Loucy (cell line): ENCODE measurements around the gene ZBTB24.

Source experiments
- H2AFZ ChIP-seq: fragments of 200-600 bp; sonication (generic); 2 replicates; pipeline ENCODE4 v1.6.0; 2016; ENCODE audit warnings: antibody characterized with exemption, mild to moderate bottlenecking, low read length, moderate library complexity
- H3F3A ChIP-seq: fragments of 200-600 bp; 2 replicates; pipeline ENCODE4 v1.6.0; 2016; ENCODE audit warnings: antibody characterized with exemption, low read depth, mild to moderate bottlenecking
- H3K27me3 ChIP-seq: fragments of 200-600 bp; sonication (generic); 2 replicates; pipeline ENCODE4 v1.6.1; 2014; ENCODE audit warnings: low read length, mild to moderate bottlenecking; ENCODE audit not compliant: insufficient read depth, poor library complexity, severe bottlenecking
- H3K36me3 ChIP-seq: fragments of 200-600 bp; sonication (generic); 2 replicates; pipeline ENCODE4 v1.6.1; 2016; ENCODE audit warnings: low read length; ENCODE audit not compliant: insufficient read depth
- H3K4me1 ChIP-seq: fragments of 200-600 bp; sonication (generic); 2 replicates; pipeline ENCODE4 v1.5.1; 2014; ENCODE audit warnings: low read length, mild to moderate bottlenecking; ENCODE audit not compliant: insufficient read depth, poor library complexity, severe bottlenecking
- H3K4me2 ChIP-seq: fragments of 200-600 bp; sonication (generic); 2 replicates; pipeline ENCODE4 v1.6.0; 2014; ENCODE audit warnings: antibody characterized with exemption, low read length, low read depth, mild to moderate bottlenecking; ENCODE audit not compliant: poor library complexity, severe bottlenecking
- H3K4me3 ChIP-seq: fragments of 200-600 bp; sonication (generic); 2 replicates; pipeline ENCODE4 v1.5.1; 2014; ENCODE audit warnings: low read length, mild to moderate bottlenecking, mixed read lengths; ENCODE audit not compliant: poor library complexity, severe bottlenecking
- H3K79me2 ChIP-seq: fragments of 200-600 bp; sonication (generic); 2 replicates; pipeline ENCODE4 v1.6.1; 2014; ENCODE audit warnings: low read length; ENCODE audit not compliant: insufficient read depth
- H3K9ac ChIP-seq: fragments of 200-600 bp; sonication (generic); 2 replicates; pipeline ENCODE4 v1.6.0; 2014; ENCODE audit warnings: mild to moderate bottlenecking, low read depth, low read length, moderate library complexity; ENCODE audit not compliant: poor library complexity, severe bottlenecking
- H3K9me2 ChIP-seq: fragments of 200-600 bp; sonication (generic); replicated peaks from 2 replicates; pipeline ENCODE4 v1.6.1; 2016; ENCODE audit warnings: low read depth, low read length, mixed read lengths
- H3K9me3 ChIP-seq: fragments of 200-600 bp; sonication (generic); 2 replicates; pipeline ENCODE4 v1.6.1; 2014; ENCODE audit warnings: mild to moderate bottlenecking, antibody characterized with exemption, low read length, low read depth; ENCODE audit not compliant: insufficient read depth
- H4K20me1 ChIP-seq: fragments of 200-600 bp; sonication (generic); 2 replicates; pipeline ENCODE4 v1.6.0; 2014; ENCODE audit warnings: antibody characterized with exemption, low read length, mild to moderate bottlenecking; ENCODE audit not compliant: insufficient read depth, poor library complexity, severe bottlenecking
- EZH2phosphoT487 ChIP-seq: fragments of 200-600 bp; IDR thresholded peaks from 2 replicates; pipeline ENCODE4 v1.6.1; 2018; ENCODE audit warnings: antibody characterized with exemption, mild to moderate bottlenecking, moderate library complexity, borderline replicate concordance
- TF ChIP-seq, protein P1 (sequence below): fragments of 200-600 bp; sonication (generic); conservative IDR thresholded peaks from 2 replicates; pipeline ENCODE4 v1.5.1; 2014; ENCODE audit warnings: mild to moderate bottlenecking, antibody characterized with exemption, low read length

ZBTB24 gene

GRCh38 chr6:109474995-109475394 is 8.0 kb downstream of the ZBTB24 start:
- H3K36me3 ChIP-seq = peaks cover 41% of the 10 kb centered on the region; the same call in 1 of the 2 replicates

DNA sequence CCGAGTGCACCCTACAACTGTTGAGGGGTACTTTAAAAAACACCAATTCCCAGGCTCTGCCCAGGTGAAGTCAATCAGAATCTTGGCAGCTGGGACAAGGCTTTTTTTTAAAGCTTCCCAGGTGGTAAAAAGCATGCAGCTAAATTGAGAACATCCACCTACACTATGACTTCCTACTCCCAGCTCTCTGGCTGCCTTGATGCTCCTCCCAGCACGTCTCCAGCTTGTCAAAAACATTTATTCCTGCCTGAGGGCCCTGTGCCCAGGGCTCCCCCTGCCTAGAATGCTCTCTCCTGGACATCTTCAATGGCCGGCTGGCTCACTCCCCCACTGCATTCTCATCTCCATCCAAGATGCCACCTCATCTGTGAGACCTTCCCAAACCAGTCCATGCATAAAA is 9.9 kb downstream of the ZBTB24 start:
- no peaks in the 10 kb centered on the region for H3K9me3 ChIP-seq
- peaks cover 46% of the 10 kb centered on the region; the same call in 1 of the 2 replicates for H3K36me3 ChIP-seq
- H3F3A ChIP-seq = no peaks in the 10 kb centered on the region
- TF ChIP-seq, protein P1, sequence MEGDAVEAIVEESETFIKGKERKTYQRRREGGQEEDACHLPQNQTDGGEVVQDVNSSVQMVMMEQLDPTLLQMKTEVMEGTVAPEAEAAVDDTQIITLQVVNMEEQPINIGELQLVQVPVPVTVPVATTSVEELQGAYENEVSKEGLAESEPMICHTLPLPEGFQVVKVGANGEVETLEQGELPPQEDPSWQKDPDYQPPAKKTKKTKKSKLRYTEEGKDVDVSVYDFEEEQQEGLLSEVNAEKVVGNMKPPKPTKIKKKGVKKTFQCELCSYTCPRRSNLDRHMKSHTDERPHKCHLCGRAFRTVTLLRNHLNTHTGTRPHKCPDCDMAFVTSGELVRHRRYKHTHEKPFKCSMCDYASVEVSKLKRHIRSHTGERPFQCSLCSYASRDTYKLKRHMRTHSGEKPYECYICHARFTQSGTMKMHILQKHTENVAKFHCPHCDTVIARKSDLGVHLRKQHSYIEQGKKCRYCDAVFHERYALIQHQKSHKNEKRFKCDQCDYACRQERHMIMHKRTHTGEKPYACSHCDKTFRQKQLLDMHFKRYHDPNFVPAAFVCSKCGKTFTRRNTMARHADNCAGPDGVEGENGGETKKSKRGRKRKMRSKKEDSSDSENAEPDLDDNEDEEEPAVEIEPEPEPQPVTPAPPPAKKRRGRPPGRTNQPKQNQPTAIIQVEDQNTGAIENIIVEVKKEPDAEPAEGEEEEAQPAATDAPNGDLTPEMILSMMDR = no peak
- no peak for TF ChIP-seq EZH2phosphoT487
- H3K4me3 ChIP-seq = no peak overlapping the region
- no peaks in the 10 kb centered on the region for H3K27me3 ChIP-seq
- no peak overlapping the region for H3K9ac ChIP-seq
- H4K20me1 ChIP-seq = peaks cover 20% of the 10 kb centered on the region
- H3K9me2 ChIP-seq = no peaks in the 10 kb centered on the region
- H2AFZ ChIP-seq = no peak overlapping the region
- H3K4me1 ChIP-seq = peaks cover 29% of the 10 kb centered on the region
- H3K4me2 ChIP-seq = no peak overlapping the region
- peaks cover 62% of the 10 kb centered on the region for H3K79me2 ChIP-seq

More at GRCh38 chr6:109474995-109475394, 8.0 kb downstream of the ZBTB24 start:
- Histone ChIP-seq H3K79me2 (peaks cover 73% of the 10 kb centered on the region), H3K9me3 (no peaks in the 10 kb centered on the region), H3K27me3 (no peaks in the 10 kb centered on the region), H3F3A (no peaks in the 10 kb centered on the region), H4K20me1 (peaks cover 33% of the 10 kb centered on the region), H3K9me2 (no peaks in the 10 kb centered on the region), H3K4me2 (peak overlapping the region; percentile 88), H3K9ac (no peak overlapping the region), H3K4me3 (no peak overlapping the region), H3K4me1 (peaks cover 44% of the 10 kb centered on the region), H2AFZ (no peak overlapping the region)
- TF ChIP-seq, protein P1 = no peak
- TF ChIP-seq EZH2phosphoT487 = no peak

DNA sequence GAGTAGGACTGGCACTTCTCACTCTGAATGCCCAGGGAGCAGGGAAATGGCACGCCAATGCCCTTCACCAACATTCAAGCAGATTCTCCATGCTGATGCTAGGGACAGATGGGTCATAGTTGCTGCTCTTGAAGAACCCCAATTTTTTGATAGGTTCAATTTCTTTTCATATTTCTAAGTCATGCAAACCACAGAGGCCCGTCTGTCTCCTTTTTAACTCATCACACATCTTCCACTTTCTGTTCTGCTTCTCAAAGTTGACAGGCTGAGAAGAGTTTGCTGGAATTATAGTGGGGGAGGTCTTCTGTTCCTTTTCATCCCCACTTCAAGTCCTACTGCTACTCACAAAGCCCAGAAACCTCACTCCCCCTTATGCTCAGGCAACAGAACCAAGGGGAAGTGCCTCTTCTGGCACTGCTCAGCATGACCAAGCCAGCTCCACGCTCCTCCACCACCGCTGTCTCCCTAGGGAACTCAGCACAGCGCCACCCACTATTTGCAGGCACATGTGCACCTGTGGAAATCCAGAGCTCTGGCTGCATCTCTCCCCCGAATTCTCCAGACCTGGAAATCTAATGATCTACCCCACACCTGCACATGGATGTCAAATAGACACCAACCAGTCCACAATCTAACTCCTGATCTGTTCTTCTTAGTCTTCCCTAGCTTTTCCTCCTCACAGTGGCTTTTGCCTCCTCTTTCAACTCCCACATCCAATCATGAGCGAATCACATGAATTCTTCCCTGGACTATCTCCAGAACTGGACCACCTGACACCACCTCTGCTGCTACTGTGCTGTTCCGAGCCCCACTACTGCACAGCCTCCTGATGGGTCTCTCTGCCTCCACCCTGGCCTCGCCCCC is 10.7 kb downstream of the ZBTB24 start:
- H3K27me3 ChIP-seq = no peaks in the 10 kb centered on the region
- H3K9me3 ChIP-seq = no peaks in the 10 kb centered on the region
- no peak overlapping the region for H3K4me2 ChIP-seq
- no peaks in the 10 kb centered on the region for H3K9me2 ChIP-seq
- H3K79me2 ChIP-seq = peaks cover 54% of the 10 kb centered on the region
- H3F3A ChIP-seq = no peaks in the 10 kb centered on the region
- no peak overlapping the region for H3K4me3 ChIP-seq
- peaks cover 13% of the 10 kb centered on the region for H4K20me1 ChIP-seq
- TF ChIP-seq EZH2phosphoT487 = no peak
- TF ChIP-seq, protein P1 = no peak
- no peak overlapping the region for H3K9ac ChIP-seq
- peaks cover 53% of the 10 kb centered on the region; the same call in 1 of the 2 replicates for H3K36me3 ChIP-seq
- peaks cover 23% of the 10 kb centered on the region for H3K4me1 ChIP-seq
- H2AFZ ChIP-seq = no peak overlapping the region
